ENCODE measurements around the gene VHLL.

Gene VHLL

GRCh38 chr1:156260896-156261295 is 38.2 kb downstream of the VHLL start:
- DNase-seq = no peak
- H3K27me3 ChIP-seq (replicated peaks) = no peaks in the 10 kb centered on the region
- peaks cover 82% of the 10 kb centered on the region for H3K36me3 ChIP-seq (replicated peaks)
- in situ Hi-C loops (cut with HindIII; ENCODE audit: low pct_ligation_motif_present, low sequenced_read_pairs) = no loop called here
- no peak for TF ChIP-seq CTCF (IDR thresholded peaks at IDR 0.05; ENCODE audit: low read depth, low read length, missing control alignments)
- H3K27ac ChIP-seq = no peak overlapping the region
- no peak overlapping the region for H3K4me3 ChIP-seq (ENCODE audit: low read depth, low read length)

GRCh38 chr1:156259805-156260204 is 39.3 kb downstream of the VHLL start:
- in situ Hi-C loops (cut with HindIII; ENCODE audit: low pct_ligation_motif_present, low sequenced_read_pairs) = no loop called here
- no peak for DNase-seq
- no peaks in the 10 kb centered on the region for H3K27me3 ChIP-seq (replicated peaks)
- peak; percentile 44 for TF ChIP-seq CTCF (IDR thresholded peaks at IDR 0.05; ENCODE audit: low read depth, low read length, missing control alignments)
- no peak overlapping the region for H3K27ac ChIP-seq
- H3K36me3 ChIP-seq (replicated peaks) = peaks cover 74% of the 10 kb centered on the region
- no peak overlapping the region for H3K4me3 ChIP-seq (ENCODE audit: low read depth, low read length)

GRCh38 chr1:156258859-156259258 is 40.2 kb downstream of the VHLL start:
- in situ Hi-C loops (cut with HindIII; ENCODE audit: low pct_ligation_motif_present, low sequenced_read_pairs) = no loop called here
- no peak for DNase-seq
- peaks cover 73% of the 10 kb centered on the region for H3K36me3 ChIP-seq (replicated peaks)
- TF ChIP-seq CTCF (IDR thresholded peaks at IDR 0.05; ENCODE audit: low read depth, low read length, missing control alignments) = no peak
- H3K4me3 ChIP-seq (ENCODE audit: low read depth, low read length) = no peak overlapping the region
- H3K27ac ChIP-seq = no peak overlapping the region
- no peaks in the 10 kb centered on the region for H3K27me3 ChIP-seq (replicated peaks)

DNA sequence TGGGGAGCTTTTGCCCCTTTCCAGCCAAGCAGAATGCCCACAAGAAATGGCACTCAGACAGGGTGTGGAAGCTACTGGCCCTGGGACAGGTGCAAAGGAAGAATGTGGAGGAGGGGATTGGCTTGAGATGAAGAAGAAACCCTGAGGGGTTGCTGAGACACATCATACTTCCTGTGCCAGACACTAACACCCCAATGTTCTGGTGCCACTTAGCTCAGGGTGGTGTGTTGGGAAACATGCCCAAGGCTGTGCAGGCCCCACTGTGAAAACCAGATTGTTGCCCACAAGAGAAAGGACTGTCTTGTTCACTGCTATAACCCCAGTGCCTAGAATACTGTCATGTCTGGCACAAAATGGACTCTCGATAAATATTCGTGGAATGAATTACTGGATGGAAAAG is 41.4 kb downstream of the VHLL start:
- no peaks in the 10 kb centered on the region for H3K27me3 ChIP-seq (replicated peaks)
- H3K36me3 ChIP-seq (replicated peaks) = peaks cover 74% of the 10 kb centered on the region
- DNase-seq = no peak
- no peak for TF ChIP-seq CTCF (IDR thresholded peaks at IDR 0.05; ENCODE audit: low read depth, low read length, missing control alignments)
- in situ Hi-C loops (cut with HindIII; ENCODE audit: low pct_ligation_motif_present, low sequenced_read_pairs) = no loop called here
- H3K27ac ChIP-seq = no peak overlapping the region
- no peak overlapping the region for H3K4me3 ChIP-seq (ENCODE audit: low read depth, low read length)

GRCh38 chr1:156253634-156254033 is 45.5 kb downstream of the VHLL start:
- peaks cover 77% of the 10 kb centered on the region for H3K36me3 ChIP-seq (replicated peaks)

More at GRCh38 chr1:156253634-156254033, 45.5 kb downstream of the VHLL start:
- no peak for TF ChIP-seq CTCF (IDR thresholded peaks at IDR 0.05; ENCODE audit: low read depth, low read length, missing control alignments)
- DNase-seq = no peak
- no peaks in the 10 kb centered on the region for H3K27me3 ChIP-seq (replicated peaks)
- in situ Hi-C loops (cut with HindIII; ENCODE audit: low pct_ligation_motif_present, low sequenced_read_pairs) = no loop called here
- H3K4me3 ChIP-seq (ENCODE audit: low read depth, low read length) = no peak overlapping the region
- no peak overlapping the region for H3K27ac ChIP-seq
